NCI-H1092 treated with DMSO at 0.1 percent for 48 hours (cell line): ENCODE measurements around the gene KRTAP25-1.

Source experiments
- DNase-seq: peaks from one replicate; lab custom pipeline; 2025; lab: John Stamatoyannopoulos, UW

KRTAP25-1 gene, protein sequence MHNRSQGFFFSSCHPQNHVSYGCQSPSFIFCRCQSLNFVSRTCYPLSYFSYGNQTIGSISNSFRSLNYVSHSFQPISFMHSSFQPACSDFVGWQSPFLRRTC

DNA sequence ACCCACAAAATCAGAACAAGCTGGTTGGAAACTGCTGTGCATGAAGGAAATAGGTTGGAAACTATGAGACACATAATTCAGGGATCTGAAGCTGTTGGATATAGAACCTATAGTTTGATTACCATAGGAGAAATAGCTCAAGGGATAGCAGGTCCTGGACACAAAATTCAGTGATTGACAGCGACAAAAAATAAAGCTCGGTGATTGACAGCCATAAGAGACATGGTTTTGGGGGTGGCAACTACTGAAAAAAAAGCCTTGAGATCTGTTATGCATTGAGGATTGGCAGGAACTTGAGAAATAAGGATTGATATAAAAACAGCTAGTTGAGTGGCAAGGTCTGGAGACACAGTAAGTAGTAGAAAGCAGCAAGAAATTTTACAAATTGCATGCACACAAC, at the start of gene KRTAP25-1:
Gene KRTAP25-1 (minus strand): TSS at position 300 of the 400 bp plus-strand sequence. CDS start 24 bp downstream, at position 276.
- no peak for DNase-seq

DNA sequence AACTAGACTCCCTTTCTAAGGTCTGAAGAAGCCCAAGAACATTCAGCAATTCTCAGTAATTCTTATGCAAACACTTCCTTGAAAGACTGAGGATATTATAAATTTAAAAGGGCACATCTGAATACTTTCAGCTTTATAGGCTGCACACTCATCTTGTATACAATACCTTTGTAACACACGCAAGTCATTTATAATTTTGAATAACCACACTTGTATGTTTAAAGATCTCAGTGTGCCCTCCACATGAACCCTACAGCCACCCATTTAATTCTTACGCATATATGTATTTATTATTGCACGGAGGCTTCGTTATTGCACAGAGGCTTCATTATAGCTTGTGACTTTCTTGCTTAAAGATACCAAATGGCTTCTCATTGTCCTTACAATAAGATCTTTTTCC, 49.4 kb upstream of the KRTAP25-1 start:
- DNase-seq: no peak

DNA sequence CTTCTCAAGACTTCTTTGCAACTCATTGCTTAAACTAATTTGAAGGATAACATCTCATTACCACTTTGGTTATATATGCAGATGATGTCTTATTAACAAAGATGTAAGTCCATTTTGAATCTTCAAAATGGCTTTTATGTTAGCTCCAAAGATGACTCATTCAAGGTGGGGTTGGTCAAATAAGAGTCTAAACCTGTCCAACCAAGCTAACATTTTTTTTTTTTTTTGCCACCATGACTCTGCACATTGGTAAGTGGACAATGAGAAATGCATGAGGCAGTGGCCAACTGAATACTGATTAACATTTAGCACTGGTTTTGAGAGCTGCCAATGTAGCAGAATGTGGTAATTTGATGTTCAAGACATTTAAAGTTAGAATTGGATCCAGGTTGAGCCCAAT, 48.5 kb upstream of the KRTAP25-1 start:
- DNase-seq: no peak

DNA sequence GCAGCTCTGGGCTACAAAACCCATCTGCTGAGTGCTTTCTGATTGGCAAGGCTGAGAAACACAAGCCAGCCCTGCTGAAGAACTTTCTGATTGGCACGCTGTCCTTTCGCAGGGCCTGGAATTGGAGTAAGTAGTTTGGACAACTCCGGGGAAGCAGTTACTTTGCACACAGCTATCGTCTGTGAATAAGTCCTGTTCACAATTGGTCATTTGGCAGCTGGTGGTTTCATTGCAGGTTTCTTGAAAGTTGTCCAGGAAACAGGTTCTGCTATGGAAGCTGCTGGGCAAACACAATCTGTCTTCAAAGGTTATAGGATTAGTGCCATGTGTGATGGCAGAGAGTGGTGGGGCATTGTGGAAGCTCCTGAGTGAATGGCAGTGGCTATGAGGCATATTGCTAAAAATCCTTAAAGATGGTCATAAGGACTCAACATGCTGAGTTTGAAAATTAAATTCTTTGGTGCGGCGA, 48.0 kb upstream of the KRTAP25-1 start, which contains the start of gene KRTAP27-1:
Gene KRTAP27-1 (minus strand): TSS at position 419 of the 469 bp plus-strand sequence. CDS start 26 bp downstream, at position 393.
- no peak for DNase-seq

DNA sequence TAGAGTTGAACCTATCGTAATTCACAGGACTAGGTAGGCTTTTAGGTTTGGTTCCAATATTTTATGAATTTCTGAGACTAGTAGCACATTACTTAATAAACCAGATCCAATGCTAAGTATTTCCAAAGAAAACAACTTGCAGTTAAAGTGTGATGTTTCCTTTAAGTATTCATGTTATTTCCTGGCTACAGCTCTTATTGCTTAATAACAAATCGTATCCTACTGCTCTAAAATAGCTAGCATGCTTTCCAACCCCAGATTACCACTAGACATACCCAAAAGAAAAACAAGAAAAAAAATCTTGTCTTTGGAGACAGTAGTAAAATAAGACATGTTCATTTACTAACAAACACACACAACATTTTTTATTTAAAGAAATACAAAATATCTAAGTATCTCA, 47.3 kb upstream of the KRTAP25-1 start:
- DNase-seq: no peak

DNA sequence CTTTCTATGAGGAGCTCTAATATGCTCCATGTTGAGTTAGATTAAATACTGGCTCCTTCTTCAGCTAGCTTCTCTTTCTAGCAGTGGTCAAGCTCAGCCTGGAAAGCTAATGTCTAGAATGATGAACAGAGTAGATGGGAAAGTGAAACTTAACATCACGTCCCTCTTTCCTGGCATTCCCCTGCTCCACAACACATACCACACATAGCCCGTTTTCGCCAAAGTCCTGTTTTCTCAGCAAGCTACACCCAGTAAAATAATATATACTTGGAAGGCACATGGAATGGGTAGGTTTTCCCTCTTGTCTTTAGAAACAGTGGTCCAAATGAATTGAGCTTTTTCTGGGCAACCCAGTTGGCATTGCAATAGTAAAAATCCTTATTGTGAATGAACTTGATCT, 44.4 kb upstream of the KRTAP25-1 start:
- DNase-seq: no peak

DNA sequence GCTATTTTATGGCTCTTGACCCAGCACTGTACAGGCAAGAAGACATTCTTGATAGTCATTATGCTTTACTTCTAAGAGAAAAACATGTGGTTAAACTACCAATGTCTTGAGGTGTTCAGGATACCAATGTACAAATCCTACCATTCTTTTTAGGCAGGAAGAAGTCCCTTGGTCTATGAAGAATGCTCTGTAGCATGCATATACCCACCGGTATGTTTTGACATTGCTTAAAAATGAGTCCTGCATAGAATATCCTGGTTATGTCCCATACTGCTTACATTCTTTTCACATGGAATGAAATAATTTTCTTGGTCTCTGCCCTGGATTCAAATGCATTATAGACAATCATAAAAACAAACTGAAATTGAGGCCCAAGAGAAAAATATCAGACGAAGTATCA, 43.4 kb upstream of the KRTAP25-1 start:
- no peak for DNase-seq

DNA sequence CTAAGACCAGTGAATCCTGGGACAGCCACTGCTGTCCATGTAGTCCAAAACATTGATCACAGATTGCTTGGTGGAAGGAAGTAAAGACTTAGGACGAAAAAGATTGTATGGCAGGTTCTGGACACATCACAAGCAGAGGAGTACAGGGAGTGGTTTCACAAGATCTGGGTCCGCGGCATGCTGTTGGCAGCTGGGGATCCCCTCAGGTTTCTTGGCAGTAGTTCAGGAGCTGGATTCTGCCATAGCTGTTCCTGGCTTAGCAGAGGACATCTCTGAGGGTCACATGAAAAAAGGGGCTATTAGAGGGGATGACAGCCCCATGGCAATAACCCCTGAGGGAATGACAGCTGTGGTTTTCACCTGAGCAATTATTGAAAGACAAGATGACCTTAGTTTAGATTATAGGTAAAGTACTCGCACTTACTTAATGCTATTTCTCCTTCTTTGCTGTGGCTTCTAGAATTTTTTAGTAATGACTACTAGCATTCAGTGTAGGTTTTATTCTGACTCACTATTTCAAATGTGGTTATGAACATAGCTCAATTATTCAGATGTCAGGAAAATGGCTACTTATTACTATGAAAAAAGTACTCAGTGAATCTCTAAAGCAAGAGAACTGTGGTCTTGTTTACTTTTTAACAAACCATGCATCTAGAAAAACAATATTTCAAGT, 40.0 kb upstream of the KRTAP25-1 start:
- no peak for DNase-seq

DNA sequence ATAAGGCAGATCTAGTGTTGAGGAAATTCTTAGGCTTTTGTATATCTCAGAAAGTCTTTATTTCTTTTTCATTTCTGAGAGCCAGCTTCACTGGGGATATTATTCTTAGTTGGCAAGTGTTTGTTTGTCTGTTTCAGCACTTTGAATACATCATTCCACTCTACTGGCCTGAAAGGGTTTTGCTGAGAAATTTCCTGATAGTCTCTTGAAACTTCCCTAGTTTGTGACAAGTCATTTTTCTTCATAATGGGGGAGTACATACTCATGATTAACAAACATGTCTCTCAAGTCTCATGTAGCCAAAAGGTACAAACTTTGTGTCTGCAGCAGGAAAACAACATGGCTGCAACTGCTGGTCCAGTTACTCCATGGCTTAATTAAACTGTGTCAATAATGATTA, 37.1 kb upstream of the KRTAP25-1 start:
- no peak for DNase-seq

DNA sequence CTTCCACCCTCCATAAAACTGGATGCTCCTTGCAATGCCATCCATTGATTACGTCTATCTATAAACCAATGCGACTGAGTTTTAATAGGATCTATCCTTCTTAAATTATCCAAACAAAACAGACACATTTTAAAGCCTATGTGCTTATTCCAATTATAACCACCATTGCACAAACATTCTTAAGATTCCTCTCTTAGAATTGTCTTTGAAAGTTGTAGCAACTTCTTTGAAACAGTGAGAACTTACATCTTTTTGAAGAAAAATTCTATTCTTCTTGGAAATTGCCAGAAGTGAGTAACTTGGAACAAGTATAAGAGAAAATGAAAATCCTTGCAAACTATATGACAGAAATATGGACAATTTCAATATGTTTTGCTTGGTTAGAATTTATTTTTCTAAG, 30.9 kb upstream of the KRTAP25-1 start, which contains the start of gene KRTAP26-1:
Gene KRTAP26-1 (minus strand): TSS at position 101 of the 400 bp plus-strand sequence. CDS start 280 bp downstream, outside the sequence.
- no peak for DNase-seq

DNA sequence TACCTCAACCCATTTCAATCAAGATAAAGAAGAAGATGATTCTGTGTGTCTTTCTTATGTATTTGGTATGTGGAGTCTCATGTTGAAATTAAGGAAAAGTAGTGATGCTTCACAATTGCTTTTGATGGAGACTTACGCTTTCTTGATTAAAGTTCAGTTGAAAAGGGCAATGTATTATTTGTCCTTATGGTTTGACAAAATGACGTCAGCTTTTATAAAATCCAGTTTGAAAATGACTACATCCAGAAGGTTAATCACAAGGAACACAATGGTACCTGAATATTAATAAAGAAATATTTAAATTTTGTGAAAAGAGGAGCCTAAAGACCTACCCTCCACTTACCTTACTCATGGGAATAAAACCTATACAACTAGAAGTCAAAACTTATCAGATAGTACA, 26.4 kb upstream of the KRTAP25-1 start:
- DNase-seq: no peak

DNA sequence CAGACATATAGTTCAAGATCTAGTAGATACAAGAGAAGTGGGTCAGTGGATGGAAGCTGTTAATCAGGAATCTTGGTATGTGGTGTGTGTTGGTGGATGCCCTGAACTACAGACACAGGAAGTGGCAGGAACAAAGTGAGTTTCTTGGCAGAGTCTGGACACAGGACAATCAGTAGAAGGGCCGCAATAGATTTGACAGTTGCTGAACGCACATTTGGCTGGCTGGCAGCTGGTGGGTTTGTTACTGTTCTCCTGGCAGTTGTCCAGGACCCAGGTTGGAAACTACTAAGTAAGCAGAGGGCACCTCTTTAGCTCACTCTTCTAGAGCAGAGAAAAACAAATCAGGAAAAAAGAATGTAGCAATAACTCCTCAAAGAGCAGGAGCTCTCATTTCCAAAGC, 17.6 kb upstream of the KRTAP25-1 start:
- DNase-seq: peak; percentile 74

DNA sequence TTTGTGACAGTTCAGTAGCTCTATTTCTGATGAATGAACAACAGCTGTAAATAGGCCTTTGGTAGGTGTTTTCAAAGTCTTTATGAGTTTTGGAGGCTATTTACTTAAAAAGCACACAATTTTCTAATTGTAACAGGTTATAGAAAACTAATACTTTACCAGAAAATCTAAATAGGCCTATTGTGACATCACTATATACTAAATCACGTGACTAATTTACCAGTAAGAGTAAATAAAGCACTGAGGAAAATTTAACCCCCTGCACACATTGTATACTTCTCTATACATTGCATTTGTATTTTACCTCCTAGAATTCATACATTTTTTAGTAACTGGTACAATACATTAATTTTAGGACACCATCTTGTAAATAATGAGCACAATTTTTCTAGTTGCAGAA, 15.8 kb upstream of the KRTAP25-1 start:
- DNase-seq: no peak

DNA sequence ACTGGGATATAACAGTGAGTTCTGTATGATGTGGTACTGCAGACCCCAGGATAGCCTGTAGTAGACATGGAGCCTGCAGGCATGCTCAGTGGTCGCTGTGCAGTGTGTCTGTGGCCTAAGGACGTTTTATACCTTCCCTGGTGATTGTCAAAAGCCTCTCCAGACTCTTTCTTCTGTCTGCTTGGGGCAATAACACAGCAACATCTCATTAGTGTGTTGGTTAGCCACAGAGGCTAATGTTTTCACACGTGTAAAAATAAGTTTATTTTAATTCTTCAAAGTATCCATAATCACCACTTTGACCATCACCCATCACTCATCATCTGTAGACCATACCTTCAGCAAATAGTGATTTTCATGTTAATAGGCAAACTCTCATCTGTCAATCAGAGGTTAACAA, 6.5 kb downstream of the KRTAP25-1 start, which contains the start of gene KRTAP24-1:
Gene KRTAP24-1 (minus strand): TSS at position 101 of the 400 bp plus-strand sequence. CDS start 18 bp downstream, at position 83.
- DNase-seq: no peak

DNA sequence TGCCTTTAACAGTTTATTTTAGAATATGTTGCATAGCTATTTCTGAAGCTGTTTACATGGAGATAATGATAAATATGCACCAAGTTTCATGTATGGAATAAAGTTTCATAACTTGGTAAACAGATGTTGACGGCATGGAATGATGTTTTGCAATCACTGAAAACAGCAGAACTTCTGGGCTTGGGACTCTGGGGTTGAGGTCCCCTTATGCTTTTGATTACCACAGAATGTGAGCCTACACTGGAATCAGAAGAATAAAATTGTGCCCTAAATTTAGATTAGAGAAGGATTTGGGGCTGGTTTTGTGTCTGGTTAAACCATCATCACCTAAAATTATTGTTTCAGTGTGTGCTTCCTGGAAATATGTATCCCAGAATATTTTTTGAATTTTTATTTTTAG, 17.7 kb downstream of the KRTAP25-1 start:
- no peak for DNase-seq

DNA sequence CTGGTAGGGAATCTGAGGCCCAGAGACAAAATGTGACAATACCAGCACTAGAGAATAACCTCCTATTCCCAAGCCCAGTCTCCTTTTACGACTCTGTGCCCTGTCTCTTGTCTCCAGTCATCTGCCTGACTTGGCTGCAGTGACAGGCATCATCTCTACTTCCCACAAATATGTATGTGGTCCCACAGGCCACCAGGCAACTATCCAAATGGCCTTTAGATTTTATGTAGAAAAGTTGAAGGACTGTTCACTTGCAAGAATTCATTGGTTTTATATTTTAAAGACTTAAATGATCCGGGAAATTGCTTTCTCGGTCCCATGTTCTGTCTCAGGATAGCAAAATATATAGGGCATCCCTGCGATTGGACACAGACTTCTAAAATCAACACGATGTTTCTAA, 18.2 kb downstream of the KRTAP25-1 start:
- no peak for DNase-seq

DNA sequence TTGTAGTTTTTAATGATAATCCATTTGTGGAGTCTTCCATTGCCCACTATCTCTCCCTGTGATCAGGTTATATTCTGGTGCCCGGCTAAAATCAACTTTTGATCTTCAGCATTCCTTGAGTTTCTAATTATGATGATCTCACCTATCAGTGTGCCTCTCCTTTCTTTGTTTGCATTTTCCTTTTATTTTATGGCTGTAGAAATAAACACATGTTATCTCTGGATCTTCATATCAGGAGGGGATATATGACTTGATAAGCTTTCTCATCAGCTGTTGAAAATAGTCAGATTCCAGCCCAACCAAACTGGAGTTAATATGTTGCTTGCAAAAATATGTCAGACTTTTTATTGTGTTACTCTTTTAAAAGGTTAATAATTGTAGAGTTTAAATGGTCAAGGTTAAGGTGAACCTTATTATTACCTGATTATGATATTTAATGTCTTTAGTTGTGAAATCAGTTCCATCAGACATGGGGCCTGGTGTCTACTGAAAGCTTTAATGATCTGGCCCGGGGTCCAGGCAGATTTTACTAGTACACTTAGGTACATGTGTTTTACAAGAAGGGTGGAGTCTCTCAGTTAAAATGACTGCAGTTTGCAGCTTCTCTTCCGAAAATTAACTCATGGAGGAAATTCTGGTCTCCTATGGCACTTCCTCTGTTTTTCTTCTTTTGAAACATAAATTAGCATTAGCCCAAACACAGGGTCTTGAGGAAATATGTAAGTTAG, 19.3 kb downstream of the KRTAP25-1 start:
- no peak for DNase-seq

DNA sequence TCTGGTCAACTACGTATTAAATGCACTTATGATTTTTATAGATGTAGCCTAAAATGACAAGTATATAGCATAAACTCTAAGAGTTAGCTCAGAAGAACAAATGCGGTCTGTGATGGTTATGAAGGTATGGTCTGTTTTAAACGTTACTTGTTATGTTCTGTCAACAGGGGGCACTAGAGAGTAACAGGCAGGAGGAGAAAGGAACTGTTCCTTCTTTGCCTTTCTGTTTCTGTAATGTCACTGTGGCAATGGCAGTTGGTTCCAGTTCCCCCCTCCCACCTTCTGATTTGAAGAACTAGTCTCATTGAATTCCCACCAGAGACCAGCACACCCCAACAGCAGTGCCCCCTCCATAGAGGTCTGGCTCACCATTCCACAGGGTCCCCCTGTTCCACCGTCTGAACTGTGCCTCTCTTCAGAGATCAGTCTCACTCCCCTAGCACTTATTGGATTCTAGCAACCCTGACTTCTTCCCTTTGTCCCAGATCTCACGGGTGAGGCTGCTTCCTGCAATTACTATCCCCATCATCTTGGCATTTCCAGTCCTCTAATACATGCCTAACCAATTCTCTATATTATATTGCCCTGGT, 20.6 kb downstream of the KRTAP25-1 start:
- DNase-seq: no peak

DNA sequence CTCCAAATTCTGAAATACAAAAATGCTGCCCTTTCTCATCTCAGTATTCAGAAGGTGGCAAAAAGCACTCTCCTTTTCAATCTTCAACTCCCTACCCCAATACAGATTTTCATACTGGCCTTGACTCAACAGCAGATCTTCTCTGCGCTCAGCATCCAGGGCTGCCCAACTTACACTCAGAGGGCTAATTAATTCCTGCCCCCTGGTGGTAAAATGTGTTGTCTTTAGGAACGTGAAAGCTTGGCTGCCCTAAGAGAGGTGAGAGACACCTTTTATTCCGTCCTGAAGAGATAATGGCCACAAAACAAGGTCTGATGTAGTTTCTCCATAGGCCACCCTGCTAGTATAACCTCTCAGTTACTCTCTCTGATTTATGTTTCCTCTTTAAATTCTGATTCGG, 31.5 kb downstream of the KRTAP25-1 start:
- no peak for DNase-seq

DNA sequence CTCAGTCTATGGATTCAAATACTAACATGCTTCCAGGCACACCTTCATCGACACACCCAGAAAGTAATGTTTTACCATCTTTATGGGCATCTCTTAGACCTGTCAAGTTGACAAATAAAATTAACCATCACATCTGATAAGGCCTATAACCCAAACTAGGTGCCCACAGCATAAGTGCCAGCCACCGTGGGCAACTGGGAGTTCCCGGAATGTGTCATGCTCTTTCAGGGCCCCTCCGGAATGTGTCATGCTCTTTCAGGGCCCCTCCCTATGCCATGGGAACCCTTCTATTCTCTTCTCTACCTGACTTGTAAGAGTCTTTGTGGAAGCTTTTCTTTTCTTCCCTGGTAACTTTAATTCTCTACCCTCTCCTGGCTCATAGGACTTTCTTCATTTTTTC, 33.2 kb downstream of the KRTAP25-1 start:
- DNase-seq: no peak

DNA sequence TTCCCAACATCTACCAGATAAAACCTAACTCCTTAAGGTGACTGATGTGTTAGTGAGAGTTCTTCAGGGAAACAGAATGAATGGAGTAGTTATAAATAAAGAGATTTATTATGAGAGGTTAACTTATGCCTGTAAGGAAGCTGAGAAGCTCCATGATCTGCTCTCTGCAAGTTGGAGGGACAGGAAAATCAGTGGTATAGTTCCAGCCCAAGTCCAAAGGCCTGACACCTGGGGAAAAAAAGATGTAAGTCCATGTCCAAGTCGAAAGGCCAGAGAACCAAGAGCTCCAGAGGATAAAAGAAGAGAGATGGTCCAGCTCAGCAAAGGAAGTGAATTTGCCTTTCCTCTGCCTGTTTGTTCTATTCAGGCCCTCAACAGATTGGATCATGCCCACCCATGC, 33.6 kb downstream of the KRTAP25-1 start:
- DNase-seq: no peak

DNA sequence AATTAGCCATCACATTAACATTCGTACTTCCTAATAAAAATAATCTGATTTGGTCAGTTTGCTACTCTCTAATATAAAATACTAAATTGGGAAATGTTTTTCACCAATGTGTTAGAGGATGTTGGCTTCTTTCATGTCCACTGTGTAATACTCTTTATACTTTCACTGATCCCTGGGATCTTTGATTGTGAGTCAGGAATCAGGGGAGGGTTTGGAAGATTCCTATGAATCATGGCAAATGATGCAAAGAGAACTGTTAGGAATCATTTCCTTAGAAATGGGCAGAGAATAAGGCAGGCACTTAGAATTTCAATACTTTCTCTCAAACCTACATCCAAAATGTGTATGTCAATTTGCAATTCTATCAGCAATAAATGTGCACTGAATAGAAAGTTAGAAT, 37.5 kb downstream of the KRTAP25-1 start:
- DNase-seq: no peak

DNA sequence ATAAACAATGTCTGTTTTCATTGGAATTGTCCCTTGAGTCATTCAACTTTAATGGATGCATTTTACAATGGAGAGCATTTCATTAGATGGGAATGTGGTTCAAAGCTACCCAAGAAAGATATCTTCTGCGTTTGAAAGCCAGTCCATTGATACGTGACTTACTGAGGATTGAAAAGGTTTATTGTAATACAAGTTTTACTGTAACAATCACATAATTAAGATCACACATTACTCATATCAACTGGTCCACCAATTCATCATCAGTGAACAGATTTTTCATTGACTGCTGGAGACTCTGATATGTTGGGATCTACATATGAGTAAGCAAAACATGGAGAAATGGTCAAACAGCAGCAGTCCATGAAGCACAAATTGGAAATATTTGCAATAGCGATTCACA, 39.4 kb downstream of the KRTAP25-1 start:
- no peak for DNase-seq
